Trophoblast cell (in vitro differentiated cells and primary cell): ENCODE measurements around the gene ZDHHC16.
"Not testable (repeated sequence)": the region's sequence is repeated elsewhere in the genome, so short reads cannot be mapped to it uniquely, and the experiment has no call there.

Source experiments
- DNase-seq, 2 donors: peaks; one replicate each; pipeline ENCODE4 v3.0.0-alpha.2; 2016
- H2AFZ ChIP-seq: 2 replicates; pipeline ENCODE4 v1.6.1; 2013; ENCODE audit warnings: low read length, moderate library complexity, mild to moderate bottlenecking; ENCODE audit not compliant: insufficient read depth, poor library complexity
- H2AK5ac ChIP-seq: 2 replicates; pipeline ENCODE4 v1.6.1; 2013; ENCODE audit warnings: mild to moderate bottlenecking, low read length
- H2BK120ac ChIP-seq: 2 replicates; pipeline ENCODE4 v1.6.1; 2013; ENCODE audit warnings: low read length, mild to moderate bottlenecking, moderate library complexity; ENCODE audit not compliant: insufficient read depth, poor library complexity
- H2BK12ac ChIP-seq: 2 replicates; pipeline ENCODE4 v1.6.1; 2013; ENCODE audit warnings: mild to moderate bottlenecking, low read length, moderate library complexity
- H2BK5ac ChIP-seq: 2 replicates; pipeline ENCODE4 v1.6.1; 2013; ENCODE audit warnings: low read length, low read depth, moderate library complexity, mild to moderate bottlenecking; ENCODE audit not compliant: poor library complexity
- H3K14ac ChIP-seq: 2 replicates; pipeline ENCODE4 v1.6.1; 2013; ENCODE audit warnings: mild to moderate bottlenecking, low read length
- H3K18ac ChIP-seq: 2 replicates; pipeline ENCODE4 v1.6.1; 2013; ENCODE audit warnings: mild to moderate bottlenecking, low read length
- H3K23ac ChIP-seq: 2 replicates; pipeline ENCODE4 v1.6.1; 2013; ENCODE audit warnings: low read length
- H3K27ac ChIP-seq: 2 replicates; pipeline ENCODE4 v1.5.1; 2013; ENCODE audit warnings: low read depth, mild to moderate bottlenecking, inconsistent platforms, low read length, moderate library complexity
- H3K27me3 ChIP-seq: 2 replicates; pipeline ENCODE4 v1.6.1; 2013; ENCODE audit warnings: inconsistent platforms, mild to moderate bottlenecking, low read length, moderate library complexity; ENCODE audit not compliant: insufficient read depth
- H3K36me3 ChIP-seq, 2 experiments: 1 replicate in 1 of 2; 2 replicates in 1 of 2; pipeline ENCODE4 v1.6.1; 2013; ENCODE audit warnings: low read length in 2 of 2, mild to moderate bottlenecking in 2 of 2, moderate library complexity in 1 of 2; ENCODE audit not compliant: insufficient read depth in 2 of 2, control insufficient read depth in 1 of 2
- H3K4ac ChIP-seq: 2 replicates; pipeline ENCODE4 v1.6.1; 2013; ENCODE audit warnings: low read depth, mild to moderate bottlenecking, low read length, moderate library complexity
- H3K4me1 ChIP-seq, 2 experiments: 1 replicate in 1 of 2; 2 replicates in 1 of 2; pipeline ENCODE4 v1.6.1; 2013; ENCODE audit warnings: low read length in 2 of 2, mild to moderate bottlenecking in 2 of 2, moderate library complexity in 1 of 2; ENCODE audit not compliant: insufficient read depth in 2 of 2, control insufficient read depth in 1 of 2
- H3K4me2 ChIP-seq: 2 replicates; pipeline ENCODE4 v1.6.1; 2013; ENCODE audit warnings: inconsistent platforms, mild to moderate bottlenecking, low read length, moderate library complexity
- H3K4me3 ChIP-seq: 2 replicates; pipeline ENCODE4 v1.5.1; 2013; ENCODE audit warnings: mild to moderate bottlenecking, low read depth, low read length, inconsistent platforms
- H3K79me1 ChIP-seq: one replicate; pipeline ENCODE4 v1.6.1; 2013; ENCODE audit warnings: low read length
- H3K79me2 ChIP-seq: 2 replicates; pipeline ENCODE4 v1.6.1; 2013; ENCODE audit warnings: low read length, mild to moderate bottlenecking; ENCODE audit not compliant: control insufficient read depth, insufficient read depth, poor library complexity
- H3K9ac ChIP-seq: 2 replicates; pipeline ENCODE4 v1.6.1; 2013; ENCODE audit warnings: mild to moderate bottlenecking, low read length
- H3K9me3 ChIP-seq: 2 replicates; pipeline ENCODE4 v1.6.1; 2013; ENCODE audit warnings: low read depth, mild to moderate bottlenecking, control low read depth, inconsistent platforms, low read length; ENCODE audit not compliant: insufficient read depth
- H4K12ac ChIP-seq: 2 replicates; pipeline ENCODE4 v1.6.1; 2013; ENCODE audit warnings: low read depth, mild to moderate bottlenecking, low read length, moderate library complexity
- H4K8ac ChIP-seq: 2 replicates; pipeline ENCODE4 v1.6.1; 2013; ENCODE audit warnings: low read depth, mild to moderate bottlenecking, low read length, moderate library complexity
- H4K91ac ChIP-seq: one replicate; pipeline ENCODE4 v1.6.1; 2013; ENCODE audit warnings: low read depth, mild to moderate bottlenecking, low read length, moderate library complexity
- WGBS: extraction: QIAGEN DNeasy Blood & Tissue Kit; methylation state at CpG from one replicate; pipeline ENCODE4 v1.1.7; 2013; ENCODE audit warnings: missing lambda C conversion rate; ENCODE audit not compliant: insufficient read length, insufficient coverage; ENCODE audit errors: extremely low coverage; 5-methylcytosine and 5-hydroxymethylcytosine counted together

Gene ZDHHC16

GRCh38 chr10:97465982-97466381, 20.0 kb downstream of the ZDHHC16 start:
- H3K27me3 ChIP-seq = no peaks in the 10 kb centered on the region
- no peak overlapping the region for H4K8ac ChIP-seq
- no peak overlapping the region for H3K9ac ChIP-seq
- no peak for DNase-seq
- no peak overlapping the region for H4K12ac ChIP-seq
- no peak overlapping the region for H2AK5ac ChIP-seq
- H2BK5ac ChIP-seq = no peak overlapping the region
- no peak overlapping the region for H3K4ac ChIP-seq
- peak overlapping the region; percentile 15 for H2BK12ac ChIP-seq
- no CpG with 5 or more reads among the region's 7 CpGs for WGBS
- no peak overlapping the region for H2BK120ac ChIP-seq
- no peaks in the 10 kb centered on the region for H3K79me1 ChIP-seq
- no peak overlapping the region for H2AFZ ChIP-seq
- H3K9me3 ChIP-seq = no peaks in the 10 kb centered on the region
- no peak overlapping the region for H3K14ac ChIP-seq
- peaks cover 3 to 6% of the 10 kb centered on the region in 2 experiments for H3K4me1 ChIP-seq
- no peak overlapping the region for H3K27ac ChIP-seq
- no peak overlapping the region for H3K23ac ChIP-seq
- no peak overlapping the region for H3K4me2 ChIP-seq
- peaks cover 58 to 75% of the 10 kb centered on the region in 2 experiments for H3K36me3 ChIP-seq
- H3K4me3 ChIP-seq = no peak overlapping the region
- H4K91ac ChIP-seq = no peak overlapping the region
- H3K79me2 ChIP-seq = no peaks in the 10 kb centered on the region
- peak overlapping the region; percentile 25 for H3K18ac ChIP-seq

DNA sequence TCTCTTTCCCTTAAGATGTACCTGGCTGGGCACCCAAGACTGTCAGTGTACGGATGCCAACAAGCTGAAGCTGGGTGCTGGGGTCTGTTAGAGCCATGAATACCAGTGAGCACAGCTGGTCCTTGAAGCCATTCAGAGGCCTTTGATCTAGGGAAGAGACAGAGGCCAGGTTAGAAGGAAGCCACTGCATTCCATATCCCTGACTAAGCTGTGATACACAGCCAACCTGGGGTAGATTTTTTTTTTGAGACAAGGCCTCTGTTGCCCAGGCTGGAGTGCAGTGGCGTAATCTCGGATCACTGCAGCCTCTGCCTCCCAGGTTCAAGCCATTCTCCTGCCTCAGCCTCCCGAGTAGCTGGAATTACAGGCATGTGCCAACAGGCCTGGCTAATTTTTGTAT, 20.8 kb downstream of the ZDHHC16 start:
- Histone ChIP-seq H3K9me3 (no peaks in the 10 kb centered on the region), H2AK5ac (no peak overlapping the region), H3K14ac (no peak overlapping the region), H3K79me2 (no peaks in the 10 kb centered on the region), H4K12ac (no peak overlapping the region), H3K4me3 (no peak overlapping the region), H3K9ac (no peak overlapping the region), H3K79me1 (no peaks in the 10 kb centered on the region), H2BK5ac (no peak overlapping the region), H2BK120ac (no peak overlapping the region), H2AFZ (no peak overlapping the region), H3K18ac (no peak overlapping the region), H4K91ac (no peak overlapping the region), H4K8ac (no peak overlapping the region), H3K4me2 (no peak overlapping the region), H3K27ac (no peak overlapping the region), H3K4ac (no peak overlapping the region), H3K23ac (no peak overlapping the region), H3K4me1 (peaks cover 3 to 6% of the 10 kb centered on the region in 2 experiments), H2BK12ac (no peak overlapping the region), H3K27me3 (no peaks in the 10 kb centered on the region), H3K36me3 (peaks cover 51 to 71% of the 10 kb centered on the region in 2 experiments)
- no CpG with 5 or more reads among the region's 4 CpGs for WGBS
- DNase-seq = peak; percentile 52 to 73

GRCh38 chr10:97468162-97468561, 22.2 kb downstream of the ZDHHC16 start:
- Histone ChIP-seq H2AK5ac (no peak overlapping the region), H3K79me1 (no peaks in the 10 kb centered on the region), H3K4me2 (no peak overlapping the region), H3K4me1 (peaks cover 3 to 6% of the 10 kb centered on the region in 2 experiments), H3K23ac (peak overlapping the region; percentile 37), H2BK5ac (no peak overlapping the region), H3K9ac (peak overlapping the region; percentile 7), H4K8ac (no peak overlapping the region), H3K36me3 (peaks cover 47 to 63% of the 10 kb centered on the region in 2 experiments), H3K4ac (no peak overlapping the region), H2BK120ac (no peak overlapping the region), H3K18ac (no peak overlapping the region), H2AFZ (no peak overlapping the region), H4K91ac (no peak overlapping the region), H3K14ac (no peak overlapping the region), H4K12ac (no peak overlapping the region), H3K4me3 (no peak overlapping the region), H2BK12ac (no peak overlapping the region), H3K79me2 (no peaks in the 10 kb centered on the region), H3K27ac (no peak overlapping the region), H3K27me3 (no peaks in the 10 kb centered on the region), H3K9me3 (no peaks in the 10 kb centered on the region)
- WGBS = no CpG with 5 or more reads among the region's 3 CpGs
- no peak for DNase-seq

GRCh38 chr10:97468781-97469180, 22.8 kb downstream of the ZDHHC16 start:
- H3K14ac ChIP-seq, H3K79me2 ChIP-seq, H3K27me3 ChIP-seq, H3K79me1 ChIP-seq, H3K9ac ChIP-seq, H4K91ac ChIP-seq, H2BK120ac ChIP-seq, H2BK5ac ChIP-seq, H3K18ac ChIP-seq, H3K4ac ChIP-seq, H2AK5ac ChIP-seq, H3K27ac ChIP-seq, H3K4me2 ChIP-seq, H2AFZ ChIP-seq, H2BK12ac ChIP-seq, H3K9me3 ChIP-seq, H4K12ac ChIP-seq, H3K4me1 ChIP-seq, H3K4me3 ChIP-seq, H3K23ac ChIP-seq, H4K8ac ChIP-seq: not testable (repeated sequence)
- peak; percentile 15 to 20 for DNase-seq
- H3K36me3 ChIP-seq = peaks cover 47 to 62% of the 10 kb centered on the region in 2 experiments
- no CpG with 5 or more reads among the region's 12 CpGs for WGBS
